ENCODE results near the gene NCMAP. TPM values are rescaled to one million over a fixed set of nuclear protein-coding genes. Genes with fewer than 3 reads are reported as not detected.

NCMAP gene
- total and polyA plus RNA-seq, 2 of the 8 experiments (the other 6 are each of a cell fraction or from before 2014, with no cell fraction given) = 0.21 to 0.39 TPM

GRCh38 chr1:24528744-24529143 lies 27.1 kb upstream of the NCMAP start:
- WGBS, 2 experiments (ENCODE audit: extremely low coverage in 1 of 2, insufficient coverage in 1 of 2, insufficient read length in 1 of 2, insufficient replicate concordance in 2 of 2, low coverage in 1 of 2, low lambda C conversion rate in 2 of 2, missing lambda C conversion rate in 1 of 2) = 98% methylated on average over 2 of the region's 2 CpGs; no CpG with 5 or more reads in 1 of the 2 experiments
- POLR2A ChIA-PET (ENCODE audit: partially characterized antibody) = no interaction called here

More at GRCh38 chr1:24528744-24529143, 27.1 kb upstream of the NCMAP start:
- no peak overlapping the region for H2BK15ac ChIP-seq (ENCODE audit: low read length)
- no peaks in the 10 kb centered on the region for H3K9me3 ChIP-seq (ENCODE audit: insufficient read depth in 2 of 2, low read depth in 1 of 2, low read length in 1 of 2)
- no peak overlapping the region for H2AFZ ChIP-seq (ENCODE audit: low read length)
- H3K9ac ChIP-seq (replicated peaks in 1 of 4; ENCODE audit: extremely low read depth in 1 of 4, low read depth in 3 of 4, low read length in 3 of 4) = no peak overlapping the region
- no peaks in the 10 kb centered on the region for H3K79me2 ChIP-seq (ENCODE audit: control insufficient read depth in 1 of 2, insufficient read depth in 2 of 2, low read length in 2 of 2)
- no peaks in the 10 kb centered on the region for H3K36me3 ChIP-seq (ENCODE audit: control insufficient read depth in 2 of 4, insufficient read depth in 4 of 4, low read length in 3 of 4)
- DNase-seq (ENCODE audit: low read depth in 1 of 2, low spot score in 2 of 2) = no peak
- H2BK120ac ChIP-seq (replicated peaks; ENCODE audit: low read depth, low read length) = no peak overlapping the region
- CTCF ChIA-PET (ENCODE audit: partially characterized antibody) = interaction anchor here (0.9 to 7.8 kb wide), 3 partner anchors 15 to 145 kb away, joined by 4 to 85 read pairs (median 4); no protein-coding TSS in a partner anchor
- H4K5ac ChIP-seq (ENCODE audit: insufficient read length, low read depth, low read length) = no peak overlapping the region
- no peak overlapping the region for H4K91ac ChIP-seq (replicated peaks; ENCODE audit: insufficient read length, low read length)
- no peak overlapping the region for H2AK5ac ChIP-seq (ENCODE audit: low read depth, low read length)
- H2BK12ac ChIP-seq (ENCODE audit: low read depth, low read length) = no peak overlapping the region
- no peaks in the 10 kb centered on the region for H4K20me1 ChIP-seq (replicated peaks in 1 of 2; ENCODE audit: control insufficient read depth in 1 of 2, insufficient read depth in 2 of 2, low read length in 2 of 2)
- H3K4ac ChIP-seq (replicated peaks; ENCODE audit: insufficient read length, low read depth, low read length) = no peak overlapping the region
- no peak for FAIRE-seq
- H3K4me2 ChIP-seq (ENCODE audit: insufficient read depth in 1 of 2, low read depth in 2 of 2, low read length in 2 of 2) = no peak overlapping the region
- H3K23me2 ChIP-seq (ENCODE audit: low read depth, low read length) = no peaks in the 10 kb centered on the region
- no peak overlapping the region for H3K18ac ChIP-seq (ENCODE audit: extremely low read depth, low read length)
- H3K56ac ChIP-seq (replicated peaks; ENCODE audit: insufficient read length, low read depth, low read length) = no peak overlapping the region
- H4K8ac ChIP-seq (ENCODE audit: extremely low read depth, insufficient read depth, low read length) = no peak overlapping the region
- H3K4me1 ChIP-seq (replicated peaks in 1 of 4; ENCODE audit: control insufficient read depth in 3 of 4, insufficient read depth in 4 of 4, low read length in 3 of 4) = no peaks in the 10 kb centered on the region
- H2BK20ac ChIP-seq (ENCODE audit: low read length) = no peak overlapping the region
- no peak overlapping the region for H2BK5ac ChIP-seq (ENCODE audit: low read depth, low read length)
- TF ChIP-seq SP4 (IDR thresholded peaks at IDR 0.05; ENCODE audit: low read length) (no peak), MAFK (IDR thresholded peaks at IDR 0.05; ENCODE audit: low read depth, low read length) (no peak), POLR2A (IDR thresholded peaks at IDR 0.05; ENCODE audit: control extremely low read depth in 1 of 2, low read depth in 2 of 2, low read length in 2 of 2) (no peak), SIX5 (IDR thresholded peaks at IDR 0.05; ENCODE audit: low read depth, low read length) (no peak), TEAD4 (IDR thresholded peaks at IDR 0.05; ENCODE audit: low read depth, low read length) (no peak), BRCA1 (IDR thresholded peaks at IDR 0.05; ENCODE audit: low read depth, low read length) (no peak)
- no peak overlapping the region for H3K14ac ChIP-seq (ENCODE audit: insufficient read length)
- H3K27ac ChIP-seq (ENCODE audit: low read depth, low read length) = no peak overlapping the region
- no peaks in the 10 kb centered on the region for H3K79me1 ChIP-seq (ENCODE audit: low read depth, low read length)
- H3K4me3 ChIP-seq (ENCODE audit: extremely low read depth in 1 of 4, insufficient read depth in 2 of 4, low read depth in 3 of 4, low read length in 4 of 4) = no peak overlapping the region
- H3K23ac ChIP-seq (ENCODE audit: insufficient read length) = no peak overlapping the region
- no peaks in the 10 kb centered on the region for H3K27me3 ChIP-seq (replicated peaks in 1 of 4; ENCODE audit: control insufficient read depth in 3 of 4, extremely low read depth in 1 of 4, insufficient read depth in 3 of 4, low read length in 3 of 4)

All from H1 (cell line).